Liver (tissue), 3 donors: ENCODE results near the gene GLOD5.

ENCODE experiments used
- ATF3 ChIP-seq: IDR thresholded peaks from 2 replicates; pipeline ENCODE4 v1.6.1; 2016; ENCODE audit warnings: antibody characterized with exemption
- CTCF ChIP-seq: fragments of 150-350 bp; IDR thresholded peaks from 2 replicates; pipeline ENCODE4 v1.5.1; 2017; ENCODE audit warnings: improper control_type of control experiment, low read depth, low read length; ENCODE audit not compliant: missing input control
- EGR1 ChIP-seq, 2 donors: IDR thresholded peaks; 2 replicates each; pipeline ENCODE4 v1.6.1; 2016 to 2018; ENCODE audit warnings: antibody characterized with exemption in 2 of 2, low read depth in 2 of 2
- GABPA ChIP-seq, 2 donors: IDR thresholded peaks in 1 of 2; conservative IDR thresholded peaks in 1 of 2; 2 replicates each; pipeline ENCODE4 v1.6.1; 2016; ENCODE audit warnings: antibody characterized with exemption in 2 of 2, mild to moderate bottlenecking in 1 of 2, moderate library complexity in 1 of 2
- JUND ChIP-seq, 2 donors: IDR thresholded peaks; 2 replicates each; pipeline ENCODE4 v1.6.1; 2016; ENCODE audit warnings: antibody characterized with exemption in 2 of 2
- MAX ChIP-seq: IDR thresholded peaks from 2 replicates; pipeline ENCODE4 v1.6.1; 2016; ENCODE audit warnings: antibody characterized with exemption
- NR2F2 ChIP-seq: IDR thresholded peaks from 2 replicates; pipeline ENCODE4 v1.6.1; 2016; ENCODE audit warnings: antibody characterized with exemption
- RAD21 ChIP-seq, 2 donors: IDR thresholded peaks; 2 replicates each; pipeline ENCODE4 v1.6.1; 2016; ENCODE audit warnings: antibody characterized with exemption in 2 of 2, mild to moderate bottlenecking in 2 of 2
- REST ChIP-seq: IDR thresholded peaks from 2 replicates; pipeline ENCODE4 v1.6.1; 2016; ENCODE audit warnings: antibody characterized with exemption, mild to moderate bottlenecking
- SP1 ChIP-seq: IDR thresholded peaks from 2 replicates; pipeline ENCODE4 v1.6.1; 2018; ENCODE audit warnings: antibody characterized with exemption, mild to moderate bottlenecking
- TAF1 ChIP-seq: conservative IDR thresholded peaks from 2 replicates; pipeline ENCODE4 v1.6.1; 2016; ENCODE audit warnings: antibody characterized with exemption, mild to moderate bottlenecking
- YY1 ChIP-seq: IDR thresholded peaks from 2 replicates; pipeline ENCODE4 v1.6.1; 2016; ENCODE audit warnings: antibody characterized with exemption, mild to moderate bottlenecking
- ZBTB33 ChIP-seq: IDR thresholded peaks from 2 replicates; pipeline ENCODE4 v1.6.1; 2016; ENCODE audit warnings: antibody characterized with exemption
- donor health status: healthy.
- donor health status: healthy.

- TF ChIP-seq EGR1 (IDR thresholded peaks at IDR 0.05; ENCODE audit: low read depth in 2 of 2) (no peak), ATF3 (no peak), TAF1 (no peak), CTCF (no peak), YY1 (no peak), SP1 (no peak), JUND (IDR thresholded peaks at IDR 0.05) (no peak), RAD21 (IDR thresholded peaks at IDR 0.05) (no peak), ZBTB33 (no peak), NR2F2 (no peak), MAX (no peak), REST (no peak), GABPA (IDR thresholded peaks at IDR 0.05 in 1 of 2, conservative IDR thresholded peaks at IDR 0.05 in 1 of 2) (no peak)
Measured at GRCh38 chrX:48736303-48736702, 25.2 kb upstream of the GLOD5 start.
